GM06990 (cell line): ENCODE data around the gene MECP2.

ENCODE experiments used
- DNase-seq: peaks from one replicate; pipeline ENCODE4 v3.0.0-alpha.2; 2011; ENCODE audit not compliant: insufficient read length; ENCODE audit errors: extremely low read depth
- H3K27me3 ChIP-seq: replicated peaks from 2 replicates; pipeline ENCODE4 v1.6.0; 2011; ENCODE audit warnings: low read length; ENCODE audit not compliant: control insufficient read depth, insufficient read depth
- H3K36me3 ChIP-seq: 2 replicates; pipeline ENCODE4 v1.5.1; 2011; ENCODE audit warnings: low read length; ENCODE audit not compliant: control insufficient read depth, insufficient read depth
- H3K4me3 ChIP-seq: replicated peaks from 2 replicates; pipeline ENCODE4 v1.5.1; 2011; ENCODE audit warnings: low read depth, mild to moderate bottlenecking, control low read depth, low read length
- CTCF ChIP-seq: IDR thresholded peaks from 2 replicates; pipeline ENCODE4 v1.5.1; 2011; ENCODE audit warnings: low read length, control low read depth, mild to moderate bottlenecking, inconsistent platforms; ENCODE audit not compliant: insufficient read depth, poor library complexity, severe bottlenecking

Gene MECP2

DNA sequence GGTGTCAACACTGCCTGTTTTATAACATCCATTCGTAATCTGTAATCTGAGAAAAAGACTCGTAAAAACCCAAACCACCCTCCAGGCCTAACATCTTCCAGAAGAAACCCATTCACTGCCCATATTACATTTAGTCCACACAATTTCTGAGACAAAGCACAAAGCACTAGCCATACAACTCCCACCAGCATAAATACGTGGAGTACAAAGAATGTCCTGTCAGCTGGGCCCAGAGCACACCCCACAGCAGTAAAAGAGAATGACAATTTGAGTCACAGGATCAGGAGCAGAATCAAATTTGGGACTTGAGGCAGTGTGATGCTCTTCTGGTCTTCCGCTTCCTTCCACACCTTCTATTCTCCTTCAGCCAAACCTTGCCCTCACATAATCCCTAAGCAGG is 6.8 kb downstream of the MECP2 start:
- no peak for DNase-seq
- H3K27me3 ChIP-seq, result no peaks in the 10 kb centered on the region
- no peaks in the 10 kb centered on the region; the same call in none of the 2 replicates for H3K36me3 ChIP-seq
- TF ChIP-seq CTCF, result no peak
- no peak overlapping the region for H3K4me3 ChIP-seq

GRCh38 chrX:154084449-154085300 is 12.8 kb downstream of the MECP2 start:
- no peak for DNase-seq
- Histone ChIP-seq H3K4me3 (no peak overlapping the region), H3K36me3 (no peaks in the 10 kb centered on the region), H3K27me3 (no peaks in the 10 kb centered on the region)
- TF ChIP-seq CTCF, result no peak

DNA sequence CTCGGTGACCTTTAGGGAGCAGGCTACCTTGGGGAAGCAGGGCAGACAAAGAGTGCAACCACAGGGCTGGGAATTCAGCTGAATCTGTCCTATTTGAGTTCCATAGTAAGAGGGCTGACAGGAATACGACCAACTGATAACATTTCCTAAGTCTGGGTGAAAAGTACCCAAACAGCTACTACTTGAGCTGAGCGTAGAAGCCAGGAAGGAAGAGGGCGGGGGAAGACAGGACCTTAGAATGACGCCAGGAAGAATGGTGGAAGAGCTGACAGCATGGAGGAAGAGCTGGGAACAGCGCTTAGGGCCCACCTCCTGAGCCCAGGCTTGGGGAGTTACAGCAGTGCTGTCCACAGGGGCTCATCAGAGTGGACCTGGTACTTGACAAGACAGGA is 14.4 kb downstream of the MECP2 start:
- H3K36me3 ChIP-seq, result no peaks in the 10 kb centered on the region
- no peak overlapping the region for H3K4me3 ChIP-seq
- no peaks in the 10 kb centered on the region for H3K27me3 ChIP-seq
- TF ChIP-seq CTCF, result no peak
- DNase-seq, result no peak

- no peak for TF ChIP-seq CTCF
- DNase-seq, result no peak
- Histone ChIP-seq H3K4me3 (no peak overlapping the region), H3K36me3 (no peaks in the 10 kb centered on the region), H3K27me3 (no peaks in the 10 kb centered on the region)
Measured at GRCh38 chrX:154082396-154083125, 15.0 kb downstream of the MECP2 start.

DNA sequence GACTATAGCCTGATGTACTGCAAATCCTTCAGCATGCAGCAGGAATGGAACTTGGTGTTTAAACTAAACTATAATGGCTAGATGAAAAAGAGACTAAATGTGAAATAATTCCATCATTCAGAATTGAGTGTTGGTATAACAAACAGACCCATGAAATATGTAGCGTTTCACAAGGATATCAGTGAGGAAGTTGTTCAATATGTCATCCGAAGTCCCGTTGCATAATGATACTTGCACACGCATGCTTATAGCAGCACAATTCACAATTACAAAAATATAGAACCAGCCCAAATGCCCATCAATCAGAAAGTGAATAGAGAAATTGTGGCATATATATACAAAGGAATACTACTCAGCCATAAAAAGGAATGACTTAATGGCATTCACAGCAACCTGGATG is 20.4 kb downstream of the MECP2 start:
- H3K4me3 ChIP-seq, result no peak overlapping the region
- no peak for TF ChIP-seq CTCF
- no peaks in the 10 kb centered on the region for H3K36me3 ChIP-seq
- H3K27me3 ChIP-seq, result no peaks in the 10 kb centered on the region
- no peak for DNase-seq
